GM08714 (cell line): ENCODE results near the gene CCDC87.
"Not testable (repeated sequence)": the region's sequence is repeated elsewhere in the genome, so short reads cannot be mapped to it uniquely, and the experiment has no call there.

ENCODE experiments used
- H3K4me3 ChIP-seq: fragments of 200-500 bp; sonication (Bioruptor generic); 2 replicates; pipeline ENCODE4 v1.5.1; 2014; ENCODE audit warnings: mild to moderate bottlenecking, low read length, inconsistent platforms
- ZNF274 ChIP-seq: IDR thresholded peaks from 2 replicates; pipeline ENCODE4 v1.6.1; 2012; ENCODE audit warnings: mild to moderate bottlenecking, low read depth, low read length

Gene CCDC87

GRCh38 chr11:66603072-66603471 is 10.2 kb upstream of the CCDC87 start:
- no peak for TF ChIP-seq ZNF274
- H3K4me3 ChIP-seq = no peak overlapping the region

- H3K4me3 ChIP-seq = no peak overlapping the region
- no peak for TF ChIP-seq ZNF274
These were observed 7.9 kb upstream of the CCDC87 start for GRCh38 chr11:66600631-66601233.

- H3K4me3 ChIP-seq = no peak overlapping the region
- no peak for TF ChIP-seq ZNF274
These were observed 7.4 kb upstream of the CCDC87 start for GRCh38 chr11:66600219-66600618.

GRCh38 chr11:66598993-66599392 is 6.1 kb upstream of the CCDC87 start:
- no peak for TF ChIP-seq ZNF274
- H3K4me3 ChIP-seq = no peak overlapping the region

- TF ChIP-seq ZNF274 = no peak
- peak overlapping the region; percentile 1; the same call in 1 of the 2 replicates for H3K4me3 ChIP-seq
These were observed 2.5 kb upstream of the CCDC87 start for GRCh38 chr11:66595245-66595904.

GRCh38 chr11:66593650-66594049 is 787 bp upstream of the CCDC87 start:
- TF ChIP-seq ZNF274 = no peak
- H3K4me3 ChIP-seq = peak overlapping the region; percentile 64

GRCh38 chr11:66593303-66593635 is 406 bp upstream of the CCDC87 start:
- no peak for TF ChIP-seq ZNF274
- H3K4me3 ChIP-seq = peak overlapping the region; percentile 64

GRCh38 chr11:66591175-66591574 is 1.7 kb downstream of the CCDC87 start:
- no peak for TF ChIP-seq ZNF274
- H3K4me3 ChIP-seq = no peak overlapping the region

- H3K4me3 ChIP-seq = no peak overlapping the region
- no peak for TF ChIP-seq ZNF274
These were observed 2.7 kb downstream of the CCDC87 start for GRCh38 chr11:66589996-66590675.

- H3K4me3 ChIP-seq = not testable (repeated sequence)
These were observed 3.5 kb downstream of the CCDC87 start for GRCh38 chr11:66589315-66589714.

- no peak for TF ChIP-seq ZNF274
- no peak overlapping the region for H3K4me3 ChIP-seq
These were observed 6.7 kb downstream of the CCDC87 start for GRCh38 chr11:66586136-66586535.

- H3K4me3 ChIP-seq = not testable (repeated sequence)
These were observed 7.4 kb downstream of the CCDC87 start for GRCh38 chr11:66585447-66585846.

GRCh38 chr11:66582565-66583147 is 10.2 kb downstream of the CCDC87 start:
- not testable (repeated sequence) for H3K4me3 ChIP-seq

GRCh38 chr11:66581261-66581660 is 11.6 kb downstream of the CCDC87 start:
- no peak overlapping the region for H3K4me3 ChIP-seq
- TF ChIP-seq ZNF274 = no peak

- no peak overlapping the region for H3K4me3 ChIP-seq
- TF ChIP-seq ZNF274 = no peak
These were observed 12.1 kb downstream of the CCDC87 start for GRCh38 chr11:66580803-66581202.
